ENCODE results near the gene SLX9.

DNA sequence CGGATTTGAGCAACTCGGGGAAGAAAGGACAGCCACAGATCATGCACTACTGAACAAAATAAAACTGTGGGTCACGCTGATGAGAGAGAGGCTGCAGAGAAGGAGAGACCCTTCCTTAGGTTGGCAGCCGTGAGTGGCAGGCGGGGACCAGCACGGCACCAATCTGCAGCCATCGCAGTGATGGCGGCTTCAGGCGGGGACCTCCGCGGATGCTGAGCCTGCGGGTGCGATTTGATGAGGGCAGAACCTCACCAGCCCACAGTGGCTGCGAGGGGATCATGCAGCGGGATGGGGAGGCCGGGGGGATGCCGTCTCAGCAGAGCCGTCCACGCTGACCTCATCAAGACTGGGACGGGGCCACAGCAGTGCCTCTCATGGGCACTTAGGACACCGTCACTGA, 30.9 kb upstream of the SLX9 start:
- TF ChIP-seq YY1 (IDR thresholded peaks at IDR 0.05; ENCODE audit: insufficient read depth, insufficient read length) (no peak), ZNF274 (IDR thresholded peaks at IDR 0.05; ENCODE audit: low read depth, low read length) (no peak), SUZ12 (IDR thresholded peaks at IDR 0.05; ENCODE audit: extremely low read depth, insufficient read depth, insufficient read length) (no peak)

Measured in NT2/D1 (cell line).